ENCODE results near the gene ZNF775. TPM values are rescaled to one million over a fixed set of nuclear protein-coding genes. Genes with fewer than 3 reads are reported as not detected.
"Not testable (repeated sequence)": the region's sequence is repeated elsewhere in the genome, so short reads cannot be mapped to it uniquely, and the experiment has no call there.

ZNF775 gene
- total RNA-seq, 4 donors from 2014 or later, result 1.2 to 2.3 (median 1.8) TPM

- Histone ChIP-seq H3K4me1 (peaks cover 7 to 52% (median 12%) of the 10 kb centered on the region in 3 donors), H3K27me3 (no peaks in the 10 kb centered on the region), H3K9me3 (no peaks in the 10 kb centered on the region), H3K27ac (peak overlapping the region in 1 of 4 donors; percentile 28), H3K4me3 (no peak overlapping the region), H3K36me3 (no peaks in the 10 kb centered on the region)
- 78 to 81% methylated on average over 8 to 14 of the region's 15 CpGs for WGBS, 2 donors
- TF ChIP-seq CTCF (IDR thresholded peaks at IDR 0.05), result no peak
- TF ChIP-seq POLR2A (IDR thresholded peaks at IDR 0.05), result no peak
- intact Hi-C loops (cut with DNase I), result no loop called here
- DNase-seq, result no peak
Observed at GRCh38 chr7:150384406-150385301, 5.5 kb downstream of the ZNF775 start.

- intact Hi-C loops (cut with DNase I), result no loop called here
- no peaks in the 10 kb centered on the region for H3K9me3 ChIP-seq
- 85 to 86% methylated on average over 14 of the region's 14 CpGs for WGBS, 2 donors
- peaks cover under 1 to 46% (median 6%) of the 10 kb centered on the region in 3 donors for H3K4me1 ChIP-seq
- no peak overlapping the region for H3K27ac ChIP-seq
- H3K27me3 ChIP-seq, result no peaks in the 10 kb centered on the region
- no peak for TF ChIP-seq POLR2A (IDR thresholded peaks at IDR 0.05)
- DNase-seq, result no peak
- no peak overlapping the region for H3K4me3 ChIP-seq
- peaks cover 0 to 4% (median 0%) of the 10 kb centered on the region in 3 donors for H3K36me3 ChIP-seq
Observed at GRCh38 chr7:150385302-150385723, 6.2 kb downstream of the ZNF775 start.

GRCh38 chr7:150385884-150386283 is 6.8 kb downstream of the ZNF775 start:
- H3K36me3 ChIP-seq; H3K27ac ChIP-seq; H3K9me3 ChIP-seq; H3K4me3 ChIP-seq; DNase-seq; H3K27me3 ChIP-seq; intact Hi-C loops (cut with DNase I): not testable (repeated sequence)
- H3K4me1 ChIP-seq, result peaks cover 0 to 40% (median 1%) of the 10 kb centered on the region in 3 donors
- WGBS, 2 donors, result 71 to 79% methylated on average over 6 of the region's 6 CpGs

- TF ChIP-seq CTCF (IDR thresholded peaks at IDR 0.05) (no peak), POLR2A (IDR thresholded peaks at IDR 0.05) (no peak)
- H3K27ac ChIP-seq, result peak overlapping the region in 3 of 4 donors; percentile 22 to 37 (median 34)
- DNase-seq, result no peak
- H3K36me3 ChIP-seq, result peaks cover 0 to 7% (median 0%) of the 10 kb centered on the region in 3 donors
- no peak overlapping the region for H3K4me3 ChIP-seq
- no peaks in the 10 kb centered on the region for H3K27me3 ChIP-seq
- intact Hi-C loops (cut with DNase I), result no loop called here
- 87 to 89% methylated on average over 7 of the region's 7 CpGs for WGBS, 2 donors
- H3K9me3 ChIP-seq, result no peaks in the 10 kb centered on the region
- peaks cover 0 to 20% (median 0%) of the 10 kb centered on the region in 3 donors for H3K4me1 ChIP-seq
Observed at GRCh38 chr7:150388306-150388705, 9.2 kb downstream of the ZNF775 start.

- Histone ChIP-seq H3K4me3 (no peak overlapping the region), H3K27ac (peak overlapping the region in 3 of 4 donors; percentile 22 to 37 (median 34)), H3K4me1 (peaks cover 0 to 17% (median 0%) of the 10 kb centered on the region in 3 donors), H3K36me3 (peaks cover 0 to 7% (median 0%) of the 10 kb centered on the region in 3 donors), H3K27me3 (no peaks in the 10 kb centered on the region), H3K9me3 (no peaks in the 10 kb centered on the region)
- DNase-seq, result no peak
- TF ChIP-seq CTCF (IDR thresholded peaks at IDR 0.05) (peak in 5 of 6 experiments; percentile 49 to 55 (median 52)), POLR2A (IDR thresholded peaks at IDR 0.05) (no peak)
- WGBS, 2 donors, result 55 to 63% methylated on average over 6 to 10 of the region's 20 CpGs
- intact Hi-C loops (cut with DNase I), result no loop called here
Observed at GRCh38 chr7:150388709-150389531, 9.8 kb downstream of the ZNF775 start.

- 68% methylated on average over 3 of the region's 5 CpGs; no CpG with 5 or more reads in 1 of the 2 donors for WGBS, 2 donors
- TF ChIP-seq POLR2A (IDR thresholded peaks at IDR 0.05), result no peak
- TF ChIP-seq CTCF (IDR thresholded peaks at IDR 0.05), result no peak
Observed at GRCh38 chr7:150389532-150389816, 10.3 kb downstream of the ZNF775 start.

More at GRCh38 chr7:150389532-150389816, 10.3 kb downstream of the ZNF775 start:
- Histone ChIP-seq H3K36me3 (peaks cover 0 to 7% (median 0%) of the 10 kb centered on the region in 3 donors), H3K27me3 (no peaks in the 10 kb centered on the region), H3K27ac (no peak overlapping the region), H3K4me3 (no peak overlapping the region), H3K9me3 (no peaks in the 10 kb centered on the region), H3K4me1 (peaks cover 0 to 11% (median 0%) of the 10 kb centered on the region in 3 donors)
- DNase-seq, result no peak
- intact Hi-C loops (cut with DNase I), result no loop called here

All from esophagus squamous epithelium (tissue), 5 donors.